Muscle of arm (tissue), 12 donors: ENCODE data around the gene BMAL1. TPM values are rescaled to one million over a fixed set of nuclear protein-coding genes. Genes with fewer than 3 reads are reported as not detected.

ENCODE experiments used
- polyA plus RNA-seq, 12 donors: library from polyadenylated mRNA; unstranded; fragments of 120-200 nt; gene quantifications; one replicate each; pipeline ENCODE4 v1.2.1, GENCODE V29; 2013; ENCODE audit not compliant: insufficient read length in 12 of 12

Gene BMAL1
- polyA plus RNA-seq, 12 donors = 5.8 to 17.8 (median 10.1) TPM; not detected in 2

Other genes with a start within 250 kb of the BMAL1 start
- 10 to 100 TPM in 11 of 12 donors, not detected in 1; 20.7 to 28.9 (median 26.5) TPM for gene BTBD10, start 185.4 kb downstream of the BMAL1 start, polyA plus RNA-seq
- gene PTH, start 218.2 kb downstream of the BMAL1 start, polyA plus RNA-seq = not detected